Caki2 (cell line): ENCODE results near the gene MTRF1. TPM values are rescaled to one million over a fixed set of nuclear protein-coding genes. Genes with fewer than 3 reads are reported as not detected.

Source experiments
- DNase-seq: peaks from one replicate; pipeline ENCODE4 v3.0.0-alpha.2; 2015; ENCODE audit warnings: low read depth
- in situ Hi-C: cut with HindIII; loops from 2 replicates; pipeline ENCODE4 v1.10.0; 2016; ENCODE audit warnings: low sequenced_read_pairs, low pct_unique_long_range_greater_than_20kb, mixed read lengths
- total RNA-seq: library from RNA; depleted of rRNA; stranded (reverse); fragments of >200 nt; shearing (Covaris generic); gene quantifications from 2 replicates; pipeline ENCODE4 v1.2.3, GENCODE V29; 2014; ENCODE audit warnings: low replicate concordance; rRNA removed

The MTRF1 gene, protein sequence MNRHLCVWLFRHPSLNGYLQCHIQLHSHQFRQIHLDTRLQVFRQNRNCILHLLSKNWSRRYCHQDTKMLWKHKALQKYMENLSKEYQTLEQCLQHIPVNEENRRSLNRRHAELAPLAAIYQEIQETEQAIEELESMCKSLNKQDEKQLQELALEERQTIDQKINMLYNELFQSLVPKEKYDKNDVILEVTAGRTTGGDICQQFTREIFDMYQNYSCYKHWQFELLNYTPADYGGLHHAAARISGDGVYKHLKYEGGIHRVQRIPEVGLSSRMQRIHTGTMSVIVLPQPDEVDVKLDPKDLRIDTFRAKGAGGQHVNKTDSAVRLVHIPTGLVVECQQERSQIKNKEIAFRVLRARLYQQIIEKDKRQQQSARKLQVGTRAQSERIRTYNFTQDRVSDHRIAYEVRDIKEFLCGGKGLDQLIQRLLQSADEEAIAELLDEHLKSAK
- total RNA-seq: 4.3 and 11.6 TPM in 2 replicates

DNA sequence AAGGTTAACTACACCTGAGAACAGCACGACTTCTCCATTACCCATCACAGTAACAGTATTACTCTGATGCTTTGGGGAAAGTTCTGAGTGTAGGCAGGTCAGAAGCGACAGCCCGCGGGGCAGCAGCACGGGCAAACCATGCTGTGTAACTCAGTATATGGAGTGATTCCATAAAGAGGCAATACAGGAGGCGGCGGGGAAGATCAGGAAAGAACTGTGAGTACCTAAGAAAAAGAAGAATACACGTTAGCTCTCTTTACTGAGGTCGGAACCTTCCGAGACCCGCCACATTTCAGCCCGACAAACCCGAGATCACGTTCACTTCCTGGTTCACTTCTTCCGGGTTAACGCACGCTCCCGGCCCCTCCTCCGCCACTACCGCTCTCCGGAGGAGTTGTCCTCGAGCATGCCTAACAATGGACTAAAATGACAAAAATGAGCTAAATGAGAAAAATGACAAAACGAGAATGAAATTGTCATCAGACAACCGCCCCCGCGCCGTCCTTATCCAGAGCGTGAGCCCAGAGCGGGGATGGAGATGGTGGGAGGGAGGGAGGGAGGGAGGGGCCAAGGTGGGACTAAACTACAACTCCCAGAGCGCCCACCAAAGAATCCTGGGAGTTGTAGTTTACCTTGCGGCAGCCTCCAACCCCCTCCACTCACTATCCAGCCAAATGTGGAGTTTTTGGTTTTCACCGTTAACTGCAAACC, at the start of gene MTRF1:
MTRF1 (minus strand) TSS at position 316 of the 711 bp plus-strand sequence. CDS start 2,669 bp downstream, outside the sequence.
- in situ Hi-C loops: no loop called here
- peak; percentile 74 for DNase-seq

DNA sequence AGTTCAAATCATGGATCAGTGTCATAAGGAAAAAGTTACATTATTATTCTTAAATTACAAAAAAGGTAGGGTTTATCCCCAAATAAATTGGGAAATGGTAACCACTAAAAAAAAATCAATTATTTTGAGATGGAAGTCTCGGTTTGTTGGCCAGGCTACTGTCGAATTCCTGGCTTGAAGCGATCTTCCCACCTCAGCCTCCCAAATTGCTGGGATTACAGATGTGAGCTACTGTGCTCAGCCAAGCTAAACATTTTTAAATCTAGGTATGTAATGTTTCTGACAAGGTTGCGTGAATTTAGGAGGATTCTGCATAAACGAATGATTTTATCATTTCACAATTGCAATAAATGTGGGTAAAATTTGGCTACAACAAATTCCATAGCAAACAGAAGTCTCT, 49.7 kb upstream of the MTRF1 start:
- in situ Hi-C loops: no loop called here

DNA sequence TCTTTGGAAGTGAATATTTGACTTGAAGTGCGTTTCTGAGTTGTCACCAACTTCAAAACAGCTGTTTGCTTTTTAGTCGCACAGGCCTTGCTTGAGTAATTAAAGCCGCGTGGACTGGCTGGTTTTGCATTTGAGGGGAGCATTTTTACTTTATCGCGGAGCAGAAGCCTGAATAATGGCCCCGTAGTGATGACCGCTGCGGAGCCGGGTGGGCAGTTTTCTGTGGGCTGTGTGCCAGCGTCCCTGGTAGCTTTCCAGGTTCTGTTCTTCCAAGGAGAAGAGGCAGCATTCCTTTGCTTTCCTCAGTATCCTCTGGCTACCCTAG, 48.8 kb upstream of the MTRF1 start:
- DNase-seq: no peak
- in situ Hi-C loops: no loop called here

More for the DNA sequence above, 49.7 kb upstream of the MTRF1 start:
- DNase-seq: no peak

DNA sequence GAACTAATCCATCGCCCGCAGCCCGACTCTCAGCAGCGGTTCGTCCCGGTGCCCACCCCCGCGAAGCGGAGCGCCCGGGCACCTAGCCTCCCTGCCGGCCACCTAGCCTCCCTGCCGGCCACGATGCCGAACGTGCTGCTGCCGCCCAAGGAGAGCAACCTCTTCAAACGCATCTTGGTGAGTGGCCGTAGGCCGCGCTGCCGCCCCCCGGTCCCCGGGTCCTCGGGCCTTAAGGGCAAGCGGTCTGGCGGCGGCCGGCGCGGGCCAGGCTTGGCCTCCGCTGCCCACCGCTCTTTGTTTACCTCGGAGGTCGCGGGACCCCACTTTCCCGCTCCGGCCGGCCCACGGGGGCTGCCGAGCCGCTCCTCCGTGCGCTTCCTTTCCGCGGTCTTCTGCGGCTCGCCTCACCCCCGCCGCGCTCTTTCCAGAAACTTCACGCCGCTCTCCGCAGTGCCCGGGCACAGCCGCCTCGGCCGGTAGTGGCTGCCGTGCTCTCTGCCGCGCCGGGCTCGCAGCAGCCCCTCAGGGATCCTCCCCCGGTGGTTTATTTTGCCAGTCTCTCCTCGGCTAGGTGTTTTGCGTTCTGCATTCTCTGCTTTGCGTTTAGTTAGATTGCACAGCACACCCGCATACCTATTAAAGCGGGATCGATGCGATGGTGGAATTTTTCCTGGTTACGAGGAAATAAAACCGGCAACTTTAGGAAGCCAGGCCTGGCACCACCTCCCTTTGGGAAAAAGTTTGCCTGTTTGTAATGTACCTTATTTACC, 48.2 kb upstream of the MTRF1 start:
- no peak for DNase-seq
- in situ Hi-C loops: no loop called here

DNA sequence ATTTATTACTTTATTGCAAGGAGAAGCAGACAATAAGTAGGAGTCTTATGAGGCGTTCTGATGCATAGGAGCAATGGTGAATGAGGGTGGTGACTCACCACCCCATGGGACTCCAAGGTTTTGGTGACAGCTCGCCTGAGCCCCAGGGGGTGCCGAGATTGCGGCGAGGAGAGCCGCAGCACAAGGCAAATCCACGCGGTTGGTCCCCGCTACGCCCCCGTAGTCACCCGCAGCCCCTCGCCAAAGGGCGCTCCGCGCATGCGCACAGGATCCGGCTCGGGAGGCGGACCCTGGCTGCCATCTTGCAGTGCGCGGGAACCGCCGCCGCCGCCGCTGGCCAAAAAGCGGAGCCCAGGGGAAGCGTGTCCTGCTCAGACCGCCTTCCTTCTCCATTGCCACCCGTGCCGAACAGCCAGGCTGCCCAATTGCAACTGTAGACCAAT, 47.6 kb upstream of the MTRF1 start, which contains the start of gene NAA16:
NAA16 (plus strand) TSS at position 305 of the 443 bp plus-strand sequence. CDS start 262 bp downstream, outside the sequence.
- in situ Hi-C loops: no loop called here
- DNase-seq: peak; percentile 85

DNA sequence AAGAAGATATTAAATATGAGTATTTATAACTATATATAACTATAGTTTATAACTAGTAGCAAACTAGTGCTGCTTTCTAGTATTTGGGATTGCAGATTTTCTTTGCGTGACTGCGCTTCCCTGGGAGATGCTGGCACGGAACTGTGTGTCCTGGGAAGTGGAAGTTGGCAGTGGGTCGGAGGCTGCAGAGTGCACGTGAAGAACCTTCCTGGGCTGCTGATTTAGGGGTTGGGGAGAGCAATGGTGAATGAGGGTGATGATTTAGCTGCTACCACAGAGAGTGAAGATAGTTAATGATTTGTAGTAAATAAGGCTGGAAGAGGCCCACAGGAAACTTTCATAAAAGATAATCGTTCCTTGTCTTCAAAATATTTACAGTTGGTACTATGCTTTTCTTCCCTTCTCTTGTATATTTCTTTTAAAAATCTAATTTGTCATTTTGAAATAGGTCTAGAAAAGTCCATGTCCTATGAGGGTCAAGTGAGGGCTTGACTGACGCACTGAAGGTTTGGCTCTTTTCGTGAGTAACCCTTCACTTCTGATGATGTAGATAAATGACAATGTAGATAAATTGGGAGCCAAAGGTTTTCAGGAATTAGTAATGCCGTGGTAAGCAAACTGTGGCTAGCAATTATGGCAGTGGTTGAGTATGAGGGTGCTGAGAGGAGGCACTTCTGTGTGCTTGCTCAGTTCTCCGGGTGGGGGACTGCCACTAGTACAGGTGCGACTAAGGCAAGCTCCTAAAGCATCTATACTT, 44.7 kb upstream of the MTRF1 start:
- in situ Hi-C loops: no loop called here
- DNase-seq: peak; percentile 76

DNA sequence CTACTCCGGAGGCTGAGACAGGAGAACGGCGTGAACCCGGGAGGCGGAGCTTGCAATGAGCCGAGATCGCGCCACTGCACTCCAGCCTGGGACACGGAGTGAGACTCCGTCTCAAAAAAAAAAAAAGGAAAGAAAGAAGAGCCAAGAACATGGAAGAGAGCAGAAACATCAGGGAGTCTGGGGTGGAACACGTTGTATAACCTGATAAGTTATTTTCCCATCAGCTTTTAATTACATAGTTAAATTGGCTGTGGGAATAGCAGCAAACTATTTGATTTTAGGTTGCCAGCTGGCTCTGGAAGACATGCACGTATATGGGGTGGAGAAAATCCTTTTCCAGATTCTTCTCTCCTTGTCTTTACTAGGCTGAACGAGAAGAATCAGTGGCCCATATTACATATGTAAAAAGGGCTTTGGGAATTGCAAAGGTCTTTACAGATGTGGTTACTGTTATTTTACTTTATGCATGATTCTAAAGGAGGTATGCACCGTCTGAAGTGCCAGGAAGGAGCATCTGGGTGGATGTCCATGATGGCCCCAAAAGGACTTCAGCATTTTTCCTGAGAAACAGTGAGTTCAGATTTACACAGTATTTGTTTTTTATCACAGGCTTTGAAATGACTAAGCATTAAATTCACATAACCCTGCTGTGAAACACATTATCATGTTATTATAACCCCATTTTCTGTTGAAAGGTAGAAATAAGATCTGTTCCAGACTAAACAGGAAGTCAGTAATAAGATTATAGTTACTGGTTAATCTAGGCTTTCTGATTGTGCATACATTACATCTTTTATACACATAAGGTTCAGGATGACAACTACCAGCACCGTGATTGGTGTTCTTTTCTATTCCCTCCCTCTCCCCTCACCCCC, 43.1 kb upstream of the MTRF1 start:
- in situ Hi-C loops: no loop called here
- peak; percentile 82 for DNase-seq

DNA sequence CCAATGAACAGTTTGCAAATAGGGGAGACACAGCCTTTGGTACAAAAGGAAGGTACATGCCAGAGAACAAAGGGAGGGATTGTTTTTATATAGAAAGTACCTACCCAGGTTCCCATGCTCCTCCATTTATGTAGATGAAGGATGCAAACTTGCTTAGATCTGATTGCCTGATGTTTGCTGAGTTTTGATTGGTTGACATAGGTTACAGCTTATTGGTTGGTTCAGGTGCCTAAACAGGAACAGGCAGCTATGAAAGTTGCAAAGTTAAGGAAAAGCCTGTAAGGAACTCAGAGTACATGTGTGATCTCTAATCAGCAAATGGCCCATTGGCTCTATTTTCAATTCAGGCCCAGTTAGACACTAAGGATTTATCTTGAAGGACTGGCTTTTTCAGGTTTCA, 41.2 kb upstream of the MTRF1 start:
- in situ Hi-C loops: no loop called here
- DNase-seq: no peak

DNA sequence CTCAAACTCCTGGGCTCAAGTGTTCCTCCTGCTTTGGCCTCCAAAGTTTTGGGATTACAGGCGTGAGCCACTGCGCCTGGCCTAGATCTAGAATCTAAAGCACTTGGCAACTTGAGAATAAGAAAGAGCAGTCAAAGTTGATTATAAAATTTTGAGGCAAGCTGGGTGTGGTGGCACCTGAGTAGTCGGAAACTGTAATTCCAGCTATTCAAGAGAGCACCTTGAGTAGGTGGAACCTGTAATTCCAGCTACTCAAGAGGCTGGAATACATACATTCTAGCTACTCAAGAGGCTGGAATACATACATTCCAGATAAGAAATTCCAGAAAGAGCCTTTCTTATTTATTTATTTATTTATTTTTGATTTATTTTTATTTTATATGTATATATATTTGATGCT, 39.4 kb upstream of the MTRF1 start:
- in situ Hi-C loops: no loop called here
- DNase-seq: no peak

DNA sequence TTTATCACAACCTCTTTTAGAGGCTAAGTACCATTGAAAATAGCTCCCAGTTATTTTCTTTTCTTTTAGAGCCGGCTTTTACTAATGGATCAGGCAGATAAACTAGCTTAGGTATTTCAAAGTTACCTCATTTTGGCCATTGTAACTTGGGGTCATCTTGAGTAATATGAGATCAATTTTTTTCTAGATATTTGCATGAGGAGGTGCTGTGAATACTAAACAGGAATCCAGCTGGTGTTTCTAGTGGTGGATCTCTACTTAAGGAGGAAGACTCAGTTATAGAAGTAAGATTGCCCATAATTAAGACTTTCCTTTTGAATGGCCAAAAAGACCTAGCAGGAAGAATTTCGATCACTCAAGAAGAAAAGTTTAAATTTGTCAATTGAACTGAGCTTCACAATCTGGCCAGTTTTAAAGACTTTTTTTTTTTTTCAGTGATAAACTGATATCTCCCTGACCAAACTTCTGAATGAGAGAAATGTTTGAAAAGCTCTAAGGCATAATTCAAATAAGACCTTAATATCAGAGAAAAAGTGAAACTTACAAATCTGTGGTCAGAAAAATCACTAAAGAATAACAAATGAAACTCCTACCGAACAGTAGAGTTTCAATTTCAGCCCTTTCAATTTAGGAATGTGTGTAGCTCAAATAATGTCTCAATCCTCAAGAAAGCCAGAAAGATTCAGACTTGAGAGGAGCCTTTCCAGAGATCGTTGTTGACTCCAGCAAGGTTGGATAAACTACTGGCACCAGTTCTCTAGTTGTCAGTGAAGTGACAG, 36.1 kb upstream of the MTRF1 start:
- in situ Hi-C loops: no loop called here
- DNase-seq: no peak

DNA sequence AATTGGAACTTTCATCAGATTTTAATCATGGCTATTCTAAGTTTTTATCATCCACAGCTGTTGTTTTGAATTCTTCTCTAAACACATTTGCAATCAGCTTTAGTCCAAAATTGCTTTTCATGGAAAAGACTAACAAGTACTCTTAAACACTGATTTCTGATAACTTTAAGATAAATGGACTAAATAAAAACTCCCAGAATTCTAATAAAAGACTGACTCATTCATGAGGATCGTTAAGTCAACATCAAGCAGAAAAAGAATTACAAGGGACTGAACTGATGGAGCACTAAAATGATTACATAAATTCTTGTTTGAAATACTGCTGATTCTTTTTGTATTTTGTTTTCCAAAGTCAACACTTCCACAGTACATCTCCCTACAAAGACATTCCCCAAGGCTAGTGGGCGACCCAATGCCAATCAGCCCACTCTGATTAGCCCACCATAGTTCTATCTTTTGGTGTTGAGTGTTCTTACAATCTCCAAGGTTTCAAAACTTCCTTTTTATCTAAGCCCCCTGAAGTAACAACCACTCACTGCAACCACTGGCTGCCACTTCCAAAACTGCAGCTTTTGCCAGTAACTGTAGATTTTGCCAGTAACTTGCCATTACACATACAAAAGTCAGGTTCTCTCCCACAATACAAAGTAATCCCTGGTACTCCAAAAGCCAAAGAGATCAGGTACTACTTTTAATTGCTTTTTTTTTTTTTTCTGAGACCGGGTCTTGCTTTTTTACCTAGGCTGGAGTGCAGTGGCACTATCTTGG, 33.7 kb upstream of the MTRF1 start:
- in situ Hi-C loops: no loop called here
- no peak for DNase-seq

DNA sequence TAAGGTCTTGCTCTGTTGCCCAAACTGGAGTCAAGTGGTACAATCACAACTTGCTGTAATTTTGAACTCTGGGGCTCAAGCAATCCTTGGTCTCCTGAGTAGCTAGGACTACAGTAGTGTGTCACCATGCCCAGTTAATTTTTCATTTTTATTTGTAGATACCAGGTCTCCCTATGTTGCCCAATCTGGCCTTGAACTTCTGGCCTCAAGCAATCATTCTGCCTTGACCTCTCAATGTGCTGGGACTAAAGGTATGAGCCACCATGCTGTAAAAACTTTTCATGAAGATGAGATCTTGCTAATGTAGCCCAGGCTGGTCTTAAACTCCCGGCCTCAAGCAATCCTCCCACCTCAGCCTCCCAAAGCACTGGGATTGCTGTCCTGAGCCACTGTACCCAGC, 32.6 kb upstream of the MTRF1 start:
- in situ Hi-C loops: no loop called here
- DNase-seq: no peak

DNA sequence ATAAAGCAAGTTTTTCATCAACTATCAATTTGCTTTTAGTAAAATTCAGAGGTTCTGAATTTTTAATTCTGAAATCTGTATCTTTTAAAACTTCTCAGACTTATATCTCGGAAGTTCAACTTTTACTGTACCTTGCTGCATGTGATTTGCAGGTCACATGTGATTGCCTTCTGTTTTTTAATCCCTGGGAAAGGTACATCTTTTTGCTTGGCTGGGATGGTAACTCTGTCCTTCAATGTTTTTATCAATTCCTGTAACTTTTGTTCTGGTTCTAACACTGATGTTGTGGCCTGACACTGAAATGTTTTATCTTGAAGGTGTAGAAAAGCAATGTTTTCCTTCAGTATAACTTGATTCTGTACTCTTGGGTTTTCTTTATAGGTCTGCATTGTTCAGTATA, 31.5 kb upstream of the MTRF1 start:
- in situ Hi-C loops: no loop called here
- no peak for DNase-seq

DNA sequence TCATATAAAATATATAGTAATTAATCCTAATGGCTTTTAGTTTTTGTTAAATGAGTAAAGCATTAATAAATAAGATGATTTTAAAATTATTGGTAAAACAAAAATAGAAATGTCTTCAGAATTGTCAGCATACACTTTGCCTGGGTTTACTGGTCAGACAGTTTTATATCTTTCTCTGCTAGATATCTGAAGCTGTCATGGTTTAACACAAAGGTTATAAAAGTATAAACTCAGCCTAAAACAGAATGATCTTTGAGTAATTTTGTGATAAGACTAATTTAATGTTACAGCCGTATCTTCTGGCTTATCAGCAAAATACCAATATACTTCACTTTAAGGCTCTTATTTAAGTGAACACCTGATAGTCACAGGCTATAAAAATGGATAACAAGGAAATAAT, 29.9 kb upstream of the MTRF1 start:
- DNase-seq: no peak
- in situ Hi-C loops: no loop called here

DNA sequence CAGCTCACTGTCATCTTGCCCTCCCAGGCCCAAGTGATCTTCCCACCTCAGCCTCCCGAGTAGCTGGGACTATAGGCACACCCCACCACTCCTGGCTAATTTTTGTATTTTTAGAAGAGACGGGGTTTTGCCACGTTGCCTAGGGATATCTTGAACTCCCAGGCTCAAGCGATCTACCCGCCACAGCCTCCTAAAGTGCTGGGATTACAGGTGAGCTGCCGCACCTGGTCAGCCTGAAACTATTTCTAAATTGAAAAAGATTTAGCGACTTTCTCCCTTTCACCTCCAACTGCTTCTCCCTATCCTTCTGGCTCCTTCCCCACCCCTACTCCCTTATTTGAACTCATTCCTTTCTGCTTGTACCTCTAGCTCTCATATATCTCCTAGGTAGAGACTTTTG, 27.9 kb upstream of the MTRF1 start:
- in situ Hi-C loops: no loop called here
- DNase-seq: no peak

DNA sequence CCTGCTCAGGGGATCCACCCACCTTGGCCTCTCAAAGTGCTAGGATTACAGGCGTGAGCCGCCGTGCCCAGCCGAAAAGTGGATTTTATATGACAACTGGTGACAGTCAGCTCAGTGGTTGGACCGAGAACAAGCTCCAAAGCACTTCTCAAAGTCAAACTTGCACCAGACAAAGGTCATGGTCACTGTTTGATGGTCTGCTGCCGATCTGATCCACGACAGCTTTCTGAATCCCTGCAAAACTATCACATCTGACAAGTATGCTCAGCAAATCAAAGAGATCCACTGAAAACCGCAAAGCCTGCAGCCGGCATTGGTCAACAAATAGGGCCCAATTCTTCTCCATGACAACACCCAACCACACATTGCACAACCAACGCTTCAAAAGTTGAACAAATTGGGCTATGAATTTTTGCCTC, 26.1 kb upstream of the MTRF1 start:
- in situ Hi-C loops: no loop called here
- no peak for DNase-seq
